ENCODE measurements around the gene CATSPERZ.
"Not testable (repeated sequence)": the region's sequence is repeated elsewhere in the genome, so short reads cannot be mapped to it uniquely, and the experiment has no call there.

CATSPERZ gene

DNA sequence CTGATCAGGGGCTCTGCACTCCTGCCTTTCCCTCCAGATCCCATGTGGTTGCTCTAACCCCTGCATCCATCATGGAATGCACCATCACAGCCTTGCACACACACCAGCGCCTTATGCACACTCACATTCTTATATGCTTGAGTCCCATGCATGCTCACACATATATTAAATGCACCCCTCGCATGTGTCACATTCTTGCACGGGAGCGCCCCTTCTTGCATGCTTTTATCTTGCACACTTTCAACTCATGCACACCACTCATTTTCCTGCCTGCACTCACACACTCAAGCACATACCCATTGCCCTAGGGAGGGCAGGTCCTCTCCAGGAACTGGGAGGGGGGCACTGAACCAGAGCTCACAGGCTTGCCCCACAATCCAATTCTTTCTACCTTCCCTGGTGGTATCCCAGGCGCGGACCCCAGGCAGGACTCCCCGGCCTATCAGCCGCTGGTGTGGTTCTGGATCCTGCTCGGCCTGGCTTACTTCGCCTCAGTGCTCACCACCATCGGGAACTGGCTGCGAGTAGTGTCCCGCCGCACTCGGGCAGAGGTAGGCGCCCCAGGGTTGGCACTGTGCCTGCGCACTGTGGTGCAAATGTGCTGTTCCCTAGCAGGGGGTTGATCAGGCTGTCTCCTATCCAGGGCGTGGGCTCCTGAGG, 2.3 kb upstream of the CATSPERZ start:
- H3K4me3 ChIP-seq (ENCODE audit: low read depth, low read length): no peak overlapping the region

DNA sequence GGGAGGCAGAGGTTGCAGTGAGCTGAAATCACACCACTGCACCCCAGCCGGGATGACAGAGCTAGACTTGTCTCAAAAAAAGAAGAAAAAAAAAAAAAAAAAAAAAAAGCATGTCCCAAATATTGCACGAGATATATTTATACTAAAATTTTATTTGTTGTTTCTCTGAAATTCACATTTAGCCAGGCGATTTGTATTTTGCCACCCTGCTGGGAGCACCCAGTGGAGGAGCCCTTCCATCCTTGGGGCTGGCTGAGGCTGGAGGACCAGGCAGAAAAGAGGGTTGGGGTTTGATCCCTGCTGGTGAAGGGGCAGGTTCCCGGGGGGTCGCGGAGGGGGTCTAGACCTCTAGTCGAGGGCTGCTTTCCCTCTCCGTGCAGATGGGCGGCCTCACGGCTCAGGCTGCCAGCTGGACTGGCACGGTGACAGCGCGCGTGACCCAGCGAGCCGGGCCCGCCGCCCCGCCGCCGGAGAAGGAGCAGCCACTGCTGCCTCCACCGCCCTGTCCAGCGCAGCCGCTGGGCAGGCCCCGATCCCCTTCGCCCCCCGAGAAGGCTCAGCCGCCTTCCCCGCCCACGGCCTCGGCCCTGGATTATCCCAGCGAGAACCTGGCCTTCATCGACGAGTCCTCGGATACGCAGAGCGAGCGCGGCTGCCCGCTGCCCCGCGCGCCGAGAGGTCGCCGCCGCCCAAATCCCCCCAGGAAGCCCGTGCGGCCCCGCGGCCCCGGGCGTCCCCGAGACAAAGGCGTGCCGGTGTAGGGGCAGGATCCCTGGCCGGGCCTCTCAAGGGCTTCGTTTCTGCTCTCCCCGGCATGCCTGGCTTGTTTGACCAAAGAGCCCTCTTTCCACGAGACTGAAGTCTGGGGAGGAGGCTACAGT, 952 bp upstream of the CATSPERZ start:
- H3K4me3 ChIP-seq (ENCODE audit: low read depth, low read length): peak overlapping the region; percentile 4

DNA sequence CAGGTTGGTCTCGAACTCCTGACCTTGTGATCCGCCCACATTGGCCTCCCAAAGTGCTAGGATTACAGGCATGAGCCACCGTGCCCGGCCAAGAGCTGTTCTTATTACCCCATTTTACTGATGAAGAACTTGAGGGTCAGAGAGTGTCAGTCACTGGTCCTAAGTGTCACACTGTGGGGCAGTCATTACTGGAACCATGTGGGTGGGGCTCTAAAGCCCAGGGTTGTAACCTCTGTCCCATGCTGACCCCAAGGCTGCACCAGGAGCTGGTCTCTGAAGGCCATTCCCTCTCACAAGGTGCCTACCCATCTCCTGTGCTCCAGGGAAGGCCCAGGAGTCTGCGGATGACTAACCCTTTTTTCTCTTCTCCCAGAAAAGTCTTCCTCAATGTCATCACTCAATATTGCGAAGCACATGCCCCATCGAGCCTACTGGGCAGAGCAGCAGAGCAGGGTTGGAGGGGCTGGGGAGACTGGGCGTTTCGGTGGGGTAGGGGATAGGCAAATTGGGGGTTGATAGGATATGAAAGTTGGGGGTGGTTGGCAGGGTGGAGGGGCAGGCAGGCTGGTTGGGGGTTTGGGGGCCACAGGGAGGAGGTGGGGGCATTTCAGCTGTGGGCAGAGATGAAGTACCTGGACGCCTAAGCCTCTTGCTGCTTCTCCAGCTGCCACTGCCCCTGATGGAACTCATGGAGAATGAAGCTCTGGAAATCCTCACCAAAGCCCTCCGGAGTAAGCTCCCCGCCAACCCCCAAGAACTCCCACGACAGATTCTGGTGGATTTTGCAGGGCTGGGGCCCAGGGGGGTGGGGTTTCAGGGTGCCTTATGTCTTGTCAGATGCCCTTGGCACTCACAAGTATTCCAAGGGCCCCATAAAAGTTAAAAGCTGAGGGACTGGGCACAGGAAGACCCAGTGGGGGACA, 3.2 kb downstream of the CATSPERZ start:
- no peak overlapping the region for H3K4me3 ChIP-seq (ENCODE audit: low read depth, low read length)

DNA sequence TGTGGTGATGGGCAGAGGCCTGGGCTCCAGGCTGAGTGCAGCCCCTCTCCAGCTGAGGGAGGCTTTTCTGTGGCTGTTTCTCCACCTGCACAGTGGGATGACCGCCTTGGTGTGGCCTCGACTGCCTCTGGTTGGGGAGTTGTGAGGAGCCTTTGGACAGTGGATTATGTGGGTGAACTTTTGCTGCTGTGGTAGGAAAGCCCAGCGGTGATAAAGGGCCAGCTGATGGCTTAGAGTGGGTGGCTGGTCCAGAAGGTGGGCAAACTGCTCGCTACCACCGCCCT, 3.8 kb downstream of the CATSPERZ start:
- H3K4me3 ChIP-seq (ENCODE audit: low read depth, low read length): peak overlapping the region; percentile 62

DNA sequence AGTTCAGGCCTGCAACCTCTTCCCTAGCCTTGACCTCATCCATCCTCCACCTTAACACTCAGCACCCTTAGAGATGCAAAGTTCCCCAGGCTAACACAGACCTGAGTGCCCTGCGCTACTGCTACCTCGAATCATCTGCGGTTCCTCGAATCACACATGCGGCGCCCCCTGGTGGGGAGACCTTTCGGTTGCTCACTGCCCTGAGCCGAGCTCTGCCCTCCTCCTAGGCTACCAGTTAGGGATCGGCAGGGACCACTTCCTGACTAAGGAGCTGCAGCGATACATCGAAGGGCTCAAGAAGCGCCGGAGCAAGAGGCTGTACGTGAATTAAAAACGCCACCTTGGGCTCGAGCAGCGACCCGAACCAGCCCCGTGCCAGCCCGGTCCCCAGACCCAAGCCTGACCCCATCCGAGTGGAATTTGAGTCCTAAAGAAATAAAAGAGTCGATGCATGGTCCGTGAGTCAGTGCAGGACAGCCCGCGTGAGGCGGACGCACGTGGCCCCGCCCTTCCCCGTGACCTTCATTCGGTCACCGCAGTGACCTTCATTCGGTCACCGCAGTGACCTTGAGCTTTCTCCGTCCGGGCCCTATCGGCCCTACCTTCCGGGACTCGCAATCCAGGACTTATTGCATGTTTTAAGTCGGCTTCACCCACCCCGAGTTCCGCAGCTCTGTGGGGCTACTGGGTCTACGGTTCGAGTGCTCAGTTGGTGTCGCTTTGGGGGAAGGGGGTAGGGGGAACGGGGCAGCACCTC, 4.3 kb downstream of the CATSPERZ start:
- peak overlapping the region; percentile 62 for H3K4me3 ChIP-seq (ENCODE audit: low read depth, low read length)

DNA sequence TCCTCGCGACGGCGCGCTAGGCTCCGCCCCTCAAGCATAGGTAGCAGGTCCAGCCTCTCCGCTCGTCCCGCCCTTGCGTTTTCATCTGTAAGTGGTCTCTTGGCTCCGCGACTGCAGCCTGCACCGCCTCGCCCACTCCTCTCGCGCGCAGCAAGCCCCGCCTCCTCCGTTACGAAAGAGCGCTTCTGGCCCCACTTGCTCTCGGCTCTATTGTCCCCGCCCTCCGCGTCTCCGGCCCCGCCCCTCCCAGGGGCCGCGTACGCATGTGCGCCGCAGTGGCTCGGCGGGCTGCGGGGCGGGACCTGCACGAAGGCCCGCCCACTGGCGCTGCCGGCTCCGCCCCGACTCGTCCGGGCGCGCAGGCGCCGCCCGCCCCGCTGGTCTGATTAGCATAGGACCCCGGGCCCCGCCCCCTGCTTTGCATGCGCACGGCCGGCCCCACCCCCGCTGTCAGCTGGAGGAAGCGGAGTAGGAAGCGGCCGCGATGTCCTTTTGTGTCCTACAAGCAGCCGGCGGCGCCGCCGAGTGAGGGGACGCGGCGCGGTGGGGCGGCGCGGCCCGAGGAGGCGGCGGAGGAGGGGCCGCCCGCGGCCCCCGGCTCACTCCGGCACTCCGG, 5.0 kb downstream of the CATSPERZ start, which contains the start of gene ESRRA:
TSS of gene ESRRA (plus strand) at position 450 of the 616 bp plus-strand sequence. CDS start 1,656 bp downstream, outside the sequence.
- peak within 1 kb of the TSS; percentile 83 for H3K4me3 ChIP-seq (ENCODE audit: low read depth, low read length)

DNA sequence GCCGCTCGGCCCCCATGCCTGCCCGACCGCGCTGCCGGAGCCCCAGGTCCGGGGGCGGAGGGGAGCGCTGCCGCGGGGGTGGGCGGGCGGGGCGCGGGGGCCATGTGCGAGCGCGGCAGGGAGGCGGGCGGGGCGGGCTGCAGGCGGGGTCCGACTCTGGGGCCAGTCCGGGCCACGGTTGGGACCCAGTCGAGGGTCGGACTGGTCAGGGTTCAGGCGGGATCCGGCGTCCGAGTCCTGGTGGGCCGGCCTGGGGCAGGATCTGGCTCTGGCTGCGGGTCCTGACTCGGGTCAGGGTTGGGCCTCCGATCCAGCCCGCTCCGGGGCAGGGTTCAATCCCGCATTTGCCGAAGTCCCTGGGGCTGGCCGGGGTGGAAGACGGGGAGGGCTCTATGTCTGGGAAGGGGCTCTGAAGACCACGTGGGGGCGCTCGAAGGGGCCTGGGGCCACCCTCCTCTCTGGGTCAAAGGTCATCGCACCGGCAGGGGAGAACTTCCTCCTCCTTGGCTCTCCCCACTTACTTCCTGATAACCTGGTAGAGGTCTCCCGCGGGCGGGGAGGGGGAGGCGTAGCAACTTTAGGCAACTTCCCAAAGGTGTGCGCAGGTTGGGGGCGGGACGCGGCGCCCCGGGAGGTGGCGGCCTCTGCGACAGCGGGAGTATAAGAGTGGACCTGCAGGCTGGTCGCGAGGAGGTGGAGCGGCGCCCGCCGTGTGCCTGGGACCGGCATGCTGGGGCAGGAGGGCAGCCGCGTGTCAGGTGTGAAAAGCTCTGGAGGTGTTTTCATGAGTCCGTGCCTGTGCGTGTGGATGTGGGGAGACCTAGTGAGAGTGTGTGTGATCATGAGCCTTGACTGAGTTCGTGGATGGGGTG, 5.8 kb downstream of the CATSPERZ start:
- peak overlapping the region; percentile 83 for H3K4me3 ChIP-seq (ENCODE audit: low read depth, low read length)

DNA sequence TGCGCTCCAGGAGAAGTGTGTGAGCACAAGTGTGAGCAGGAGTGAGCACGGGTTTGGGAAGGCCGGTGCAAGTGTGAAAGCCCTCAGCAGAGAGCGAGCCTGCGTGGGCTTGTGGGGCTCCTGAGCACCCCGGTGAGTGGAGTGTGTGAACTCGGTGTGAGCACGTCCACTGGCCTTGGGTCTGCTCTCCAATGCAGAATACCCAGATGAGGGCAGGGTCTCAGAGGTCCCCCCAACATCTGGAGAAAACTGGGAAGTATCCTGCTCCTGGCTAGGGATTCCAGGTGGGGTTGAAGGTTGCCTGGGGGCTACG, 6.4 kb downstream of the CATSPERZ start:
- peak overlapping the region; percentile 83 for H3K4me3 ChIP-seq (ENCODE audit: low read depth, low read length)

DNA sequence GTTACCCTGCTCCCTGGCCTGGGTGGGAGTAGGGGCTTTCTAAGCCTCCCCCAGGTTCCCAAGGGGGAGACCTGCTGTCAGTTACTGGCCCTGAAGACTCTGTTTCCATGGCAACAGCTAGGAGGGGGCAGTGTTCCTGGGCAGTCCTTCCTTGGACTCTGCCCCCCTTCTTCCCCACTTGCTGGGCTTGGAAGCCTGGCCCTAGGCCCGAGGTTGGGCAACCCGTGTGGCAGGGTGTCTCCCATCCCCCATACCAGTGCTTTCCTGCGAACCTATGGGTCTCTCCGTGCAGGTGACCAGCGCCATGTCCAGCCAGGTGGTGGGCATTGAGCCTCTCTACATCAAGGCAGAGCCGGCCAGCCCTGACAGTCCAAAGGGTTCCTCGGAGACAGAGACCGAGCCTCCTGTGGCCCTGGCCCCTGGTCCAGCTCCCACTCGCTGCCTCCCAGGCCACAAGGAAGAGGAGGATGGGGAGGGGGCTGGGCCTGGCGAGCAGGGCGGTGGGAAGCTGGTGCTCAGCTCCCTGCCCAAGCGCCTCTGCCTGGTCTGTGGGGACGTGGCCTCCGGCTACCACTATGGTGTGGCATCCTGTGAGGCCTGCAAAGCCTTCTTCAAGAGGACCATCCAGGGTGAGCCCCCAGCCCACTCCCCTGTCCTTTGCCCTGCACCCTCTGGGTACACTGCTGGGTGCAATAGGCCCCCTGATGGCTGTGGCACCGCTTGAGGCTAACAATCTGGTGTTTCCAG, 6.9 kb downstream of the CATSPERZ start:
- H3K4me3 ChIP-seq (ENCODE audit: low read depth, low read length): peak overlapping the region; percentile 83

DNA sequence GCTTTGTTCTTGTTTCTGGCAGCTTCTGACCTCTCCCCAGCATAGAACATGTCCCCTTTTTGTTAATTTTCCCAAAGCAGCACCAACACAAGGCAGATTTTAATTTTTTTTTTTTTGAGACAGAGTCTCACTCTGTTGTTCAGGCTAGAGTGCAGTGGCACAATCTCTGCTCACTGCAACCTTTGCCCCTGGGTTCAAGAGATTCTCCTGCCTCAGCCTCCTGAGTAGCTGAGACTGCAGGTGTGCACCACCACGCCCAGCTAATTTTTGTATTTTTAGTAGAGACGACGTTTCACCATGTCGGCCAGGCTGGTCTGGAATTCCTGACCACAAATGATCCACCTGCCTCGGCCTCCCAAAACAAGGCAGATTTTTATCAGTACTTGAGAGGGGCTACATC, 7.6 kb downstream of the CATSPERZ start:
- H3K4me3 ChIP-seq (ENCODE audit: low read depth, low read length): not testable (repeated sequence)

DNA sequence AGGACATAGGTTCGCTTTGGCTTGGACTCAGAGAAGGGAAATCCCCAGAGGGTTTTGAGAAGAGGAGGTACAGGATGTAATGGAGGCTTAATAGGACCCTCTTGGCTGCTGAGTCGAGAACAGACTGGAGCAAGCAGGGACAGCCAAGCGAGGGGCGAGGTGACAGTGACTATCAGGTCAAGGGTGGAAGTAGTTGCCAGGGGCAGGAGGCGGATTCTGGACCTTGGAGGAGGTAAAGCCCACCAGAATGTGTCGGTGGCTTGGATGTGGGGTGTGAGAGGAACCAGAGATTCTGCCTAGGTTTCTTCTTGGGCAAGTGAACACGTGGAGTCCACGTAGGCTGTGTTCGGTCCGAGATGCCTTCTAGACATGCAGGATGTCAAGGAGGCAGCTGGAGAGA, 12.8 kb downstream of the CATSPERZ start:
- H3K4me3 ChIP-seq (ENCODE audit: low read depth, low read length): no peak overlapping the region

DNA sequence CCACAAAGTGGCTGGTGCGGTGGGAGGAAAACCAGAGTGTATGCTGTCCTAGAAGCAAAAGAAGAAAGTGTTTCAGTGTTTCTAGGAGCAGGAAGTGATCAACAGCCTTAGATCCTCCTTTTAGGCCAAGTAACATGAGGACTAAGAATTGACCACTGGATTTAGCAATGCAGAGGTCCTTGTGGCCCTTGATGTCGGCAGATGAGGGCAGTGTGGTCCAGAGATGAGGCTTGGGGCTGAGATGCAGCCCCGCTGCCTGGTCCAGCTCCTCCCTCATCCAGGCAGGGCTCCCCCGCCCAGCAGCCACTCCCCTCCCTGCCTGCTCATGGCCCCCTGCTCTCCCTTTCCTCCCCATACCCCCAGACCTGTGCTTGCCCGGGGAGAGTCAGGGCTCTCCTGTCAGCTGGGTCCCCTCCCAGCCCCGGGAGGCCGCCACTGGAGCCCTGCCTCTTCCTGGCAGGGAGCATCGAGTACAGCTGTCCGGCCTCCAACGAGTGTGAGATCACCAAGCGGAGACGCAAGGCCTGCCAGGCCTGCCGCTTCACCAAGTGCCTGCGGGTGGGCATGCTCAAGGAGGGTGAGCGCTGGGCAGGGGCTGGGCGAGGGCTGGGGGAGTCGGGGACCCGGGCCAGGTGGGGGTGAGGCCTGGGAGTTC, 13.5 kb downstream of the CATSPERZ start:
- H3K4me3 ChIP-seq (ENCODE audit: low read depth, low read length): no peak overlapping the region

DNA sequence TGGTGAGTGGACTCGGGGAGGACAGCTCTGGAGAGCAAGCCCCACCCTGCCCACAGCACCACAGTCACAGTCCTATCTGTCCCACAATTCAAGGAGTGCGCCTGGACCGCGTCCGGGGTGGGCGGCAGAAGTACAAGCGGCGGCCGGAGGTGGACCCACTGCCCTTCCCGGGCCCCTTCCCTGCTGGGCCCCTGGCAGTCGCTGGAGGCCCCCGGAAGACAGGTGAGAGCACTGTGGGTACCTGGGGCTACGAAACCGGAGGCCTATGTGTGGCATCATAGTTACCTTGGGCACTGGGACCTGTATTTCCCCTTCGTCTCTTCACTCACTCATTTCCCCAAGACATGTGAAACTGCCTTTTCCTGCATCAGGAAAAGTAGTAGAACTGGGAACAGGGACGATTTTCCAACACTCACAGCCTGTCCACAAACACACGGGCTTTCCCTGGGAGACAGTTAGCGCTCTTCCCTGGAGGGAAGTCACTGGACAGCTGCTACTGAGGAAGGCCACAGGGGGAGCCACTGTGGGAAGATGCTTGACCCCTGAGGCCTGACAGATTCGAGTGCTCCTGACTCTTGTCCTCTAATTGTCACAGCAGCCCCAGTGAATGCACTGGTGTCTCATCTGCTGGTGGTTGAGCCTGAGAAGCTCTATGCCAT, 14.1 kb downstream of the CATSPERZ start:
- no peak overlapping the region for H3K4me3 ChIP-seq (ENCODE audit: low read depth, low read length)

DNA sequence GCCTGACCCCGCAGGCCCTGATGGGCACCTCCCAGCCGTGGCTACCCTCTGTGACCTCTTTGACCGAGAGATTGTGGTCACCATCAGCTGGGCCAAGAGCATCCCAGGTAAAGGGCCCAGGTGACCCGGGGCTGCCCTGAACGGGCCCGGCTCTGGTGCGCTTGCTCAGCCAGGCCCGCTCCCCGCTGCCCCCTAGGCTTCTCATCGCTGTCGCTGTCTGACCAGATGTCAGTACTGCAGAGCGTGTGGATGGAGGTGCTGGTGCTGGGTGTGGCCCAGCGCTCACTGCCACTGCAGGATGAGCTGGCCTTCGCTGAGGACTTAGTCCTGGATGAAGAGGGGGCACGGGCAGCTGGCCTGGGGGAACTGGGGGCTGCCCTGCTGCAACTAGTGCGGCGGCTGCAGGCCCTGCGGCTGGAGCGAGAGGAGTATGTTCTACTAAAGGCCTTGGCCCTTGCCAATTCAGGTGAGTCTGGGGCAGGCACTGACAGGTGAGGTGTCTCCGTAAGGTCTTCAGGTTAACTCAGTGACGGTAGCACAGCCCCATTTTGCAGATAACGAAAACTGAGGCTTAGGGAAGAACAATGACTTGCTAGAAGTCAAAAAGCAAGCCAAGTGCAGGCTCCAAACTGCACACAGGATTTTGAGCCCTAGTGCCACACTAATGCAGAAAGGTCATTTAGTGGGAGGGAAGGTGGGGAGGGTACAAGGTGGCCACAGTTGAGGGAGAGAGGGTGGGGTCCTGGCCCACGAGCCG, 14.8 kb downstream of the CATSPERZ start:
- no peak overlapping the region for H3K4me3 ChIP-seq (ENCODE audit: low read depth, low read length)

DNA sequence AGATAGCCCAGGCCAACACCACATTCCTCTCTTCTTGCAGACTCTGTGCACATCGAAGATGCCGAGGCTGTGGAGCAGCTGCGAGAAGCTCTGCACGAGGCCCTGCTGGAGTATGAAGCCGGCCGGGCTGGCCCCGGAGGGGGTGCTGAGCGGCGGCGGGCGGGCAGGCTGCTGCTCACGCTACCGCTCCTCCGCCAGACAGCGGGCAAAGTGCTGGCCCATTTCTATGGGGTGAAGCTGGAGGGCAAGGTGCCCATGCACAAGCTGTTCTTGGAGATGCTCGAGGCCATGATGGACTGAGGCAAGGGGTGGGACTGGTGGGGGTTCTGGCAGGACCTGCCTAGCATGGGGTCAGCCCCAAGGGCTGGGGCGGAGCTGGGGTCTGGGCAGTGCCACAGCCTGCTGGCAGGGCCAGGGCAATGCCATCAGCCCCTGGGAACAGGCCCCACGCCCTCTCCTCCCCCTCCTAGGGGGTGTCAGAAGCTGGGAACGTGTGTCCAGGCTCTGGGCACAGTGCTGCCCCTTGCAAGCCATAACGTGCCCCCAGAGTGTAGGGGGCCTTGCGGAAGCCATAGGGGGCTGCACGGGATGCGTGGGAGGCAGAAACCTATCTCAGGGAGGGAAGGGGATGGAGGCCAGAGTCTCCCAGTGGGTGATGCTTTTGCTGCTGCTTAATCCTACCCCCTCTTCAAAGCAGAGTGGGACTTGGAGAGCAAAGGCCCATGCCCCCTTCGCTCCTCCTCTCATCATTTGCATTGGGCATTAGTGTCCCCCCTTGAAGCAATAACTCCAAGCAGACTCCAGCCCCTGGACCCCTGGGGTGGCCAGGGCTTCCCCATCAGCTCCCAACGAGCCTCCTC, 15.7 kb downstream of the CATSPERZ start:
- peak overlapping the region; percentile 95 for H3K4me3 ChIP-seq (ENCODE audit: low read depth, low read length)

All from iPS-11a (cell line).